Esophagus muscularis mucosa (tissue), 3 donors: ENCODE results near the gene NPPC.

Experiments used
- EP300 ChIP-seq: sonication (generic); formaldehyde crosslinking; IDR thresholded peaks from one replicate; pipeline ENCODE4 v1.6.1; 2017; ENCODE audit warnings: antibody characterized with exemption
- TF ChIP-seq, protein P1 (sequence below), 3 experiments: fragments of 200-600 bp in 2 of 3; fragments of 450-650 bp in 1 of 3; sonication (generic) in 2 of 3; IDR thresholded peaks; one replicate each; pipeline ENCODE4 v1.5.1; 2017 to 2019; ENCODE audit warnings: antibody characterized with exemption in 3 of 3, mild to moderate bottlenecking in 2 of 3, moderate library complexity in 1 of 3

- TF ChIP-seq, protein P1, sequence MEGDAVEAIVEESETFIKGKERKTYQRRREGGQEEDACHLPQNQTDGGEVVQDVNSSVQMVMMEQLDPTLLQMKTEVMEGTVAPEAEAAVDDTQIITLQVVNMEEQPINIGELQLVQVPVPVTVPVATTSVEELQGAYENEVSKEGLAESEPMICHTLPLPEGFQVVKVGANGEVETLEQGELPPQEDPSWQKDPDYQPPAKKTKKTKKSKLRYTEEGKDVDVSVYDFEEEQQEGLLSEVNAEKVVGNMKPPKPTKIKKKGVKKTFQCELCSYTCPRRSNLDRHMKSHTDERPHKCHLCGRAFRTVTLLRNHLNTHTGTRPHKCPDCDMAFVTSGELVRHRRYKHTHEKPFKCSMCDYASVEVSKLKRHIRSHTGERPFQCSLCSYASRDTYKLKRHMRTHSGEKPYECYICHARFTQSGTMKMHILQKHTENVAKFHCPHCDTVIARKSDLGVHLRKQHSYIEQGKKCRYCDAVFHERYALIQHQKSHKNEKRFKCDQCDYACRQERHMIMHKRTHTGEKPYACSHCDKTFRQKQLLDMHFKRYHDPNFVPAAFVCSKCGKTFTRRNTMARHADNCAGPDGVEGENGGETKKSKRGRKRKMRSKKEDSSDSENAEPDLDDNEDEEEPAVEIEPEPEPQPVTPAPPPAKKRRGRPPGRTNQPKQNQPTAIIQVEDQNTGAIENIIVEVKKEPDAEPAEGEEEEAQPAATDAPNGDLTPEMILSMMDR (IDR thresholded peaks at IDR 0.05), result no peak
- no peak for TF ChIP-seq EP300
Measured at GRCh38 chr2:231951452-231952035, 25.3 kb upstream of the NPPC start.
